Ramos (cell line): ENCODE data around the gene SOX6.
"Not testable (repeated sequence)": the region's sequence is repeated elsewhere in the genome, so short reads cannot be mapped to it uniquely, and the experiment has no call there.

Experiments used
- in situ Hi-C: fragments of 300-500 bp; cut with MboI; formaldehyde crosslinking; loops from one replicate; pipeline ENCODE4 v1.14.3; 2022; ENCODE audit warnings: low sequenced_read_pairs; ENCODE audit not compliant: unreplicated experiment

SOX6 gene

DNA sequence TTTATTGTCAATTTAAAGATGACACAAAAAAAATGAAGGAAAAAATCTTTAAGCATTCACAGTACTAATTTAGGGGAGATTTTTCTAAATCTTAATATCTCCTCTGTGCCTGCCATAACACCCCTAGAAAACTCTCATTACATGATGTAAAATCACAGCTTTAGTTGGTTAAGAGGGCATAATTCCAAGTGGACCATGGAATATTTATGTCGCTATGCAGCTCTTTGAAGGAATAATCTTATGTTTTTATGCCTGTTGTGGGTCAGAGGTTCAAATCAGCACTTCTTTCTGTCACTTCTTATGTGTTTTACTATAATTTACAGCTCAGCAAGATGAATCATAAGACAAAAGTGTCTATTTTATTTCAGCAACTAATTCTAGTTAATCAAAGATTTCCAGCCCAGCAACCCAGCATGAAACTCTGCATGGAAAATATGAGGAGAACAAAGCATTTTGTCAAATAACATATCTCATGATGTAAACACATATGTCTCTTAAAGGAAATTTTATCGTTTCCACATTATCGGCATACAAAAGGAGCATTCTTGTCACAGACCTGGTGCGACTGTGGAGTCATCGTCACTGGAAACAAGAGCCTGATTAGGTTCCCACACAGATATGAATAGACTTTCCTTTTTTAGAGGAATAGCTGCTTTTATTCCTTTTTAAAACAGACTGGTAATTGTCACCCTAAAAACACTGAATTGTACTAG, 274.8 kb downstream of the SOX6 start:
- in situ Hi-C loops = no loop called here

GRCh38 chr11:16080688-16081381, 275.5 kb downstream of the SOX6 start:
- in situ Hi-C loops = no loop called here

DNA sequence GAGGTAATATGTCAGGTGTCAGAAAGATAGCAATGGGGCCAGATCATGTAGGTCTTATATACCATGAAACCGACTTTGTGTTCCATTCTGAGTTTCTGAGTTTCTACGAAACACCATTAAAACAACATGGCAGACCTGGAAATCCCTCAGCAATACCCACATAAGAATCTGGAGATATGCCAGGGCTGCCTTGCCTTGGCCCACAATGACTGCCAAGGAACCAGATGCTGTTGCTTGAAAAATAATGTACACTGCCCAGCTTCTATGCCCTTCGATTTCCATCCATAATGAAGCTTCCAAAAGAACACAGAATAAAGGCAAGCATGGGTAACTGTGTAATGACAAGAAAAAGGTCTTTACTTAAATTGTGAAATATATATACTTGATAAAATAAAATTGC, 277.4 kb downstream of the SOX6 start:
- in situ Hi-C loops = no loop called here

DNA sequence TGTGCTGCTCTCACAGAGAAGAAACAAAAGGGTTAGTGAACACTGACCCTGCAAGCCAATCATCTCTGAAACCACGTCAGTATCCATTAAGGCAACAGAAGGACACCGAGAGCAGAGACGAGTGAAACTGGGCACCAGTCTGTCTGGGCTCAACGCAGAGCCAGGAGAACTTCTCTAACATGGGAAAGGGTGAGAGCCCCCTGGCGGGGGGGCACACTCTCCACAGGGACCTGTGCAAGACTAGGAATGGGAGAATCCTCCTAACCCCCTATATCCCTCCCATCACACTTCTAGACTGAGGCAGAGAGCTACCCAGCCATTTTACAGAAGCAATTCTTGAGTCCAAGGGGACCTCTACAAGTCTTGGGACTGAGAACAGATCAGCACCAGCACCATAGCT, 285.8 kb downstream of the SOX6 start:
- in situ Hi-C loops = no loop called here

DNA sequence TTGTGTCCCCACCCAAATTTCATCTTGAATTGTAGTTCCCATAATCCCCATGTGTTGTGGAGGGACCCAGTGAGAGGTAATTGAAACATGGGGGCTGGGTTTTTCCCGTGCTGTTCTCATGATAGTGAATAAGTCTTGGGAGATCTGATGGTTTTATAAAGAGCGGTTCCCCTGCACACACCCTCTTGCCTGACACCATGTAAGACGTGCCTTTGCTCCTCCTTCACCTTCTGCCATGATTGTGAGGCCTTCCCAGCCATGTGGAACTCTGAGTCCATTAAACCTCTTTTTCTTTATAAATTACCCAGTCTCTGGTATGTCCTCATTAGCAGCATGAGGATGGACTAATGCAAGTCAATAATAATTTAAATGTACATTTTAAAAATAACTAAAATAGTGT, 289.1 kb downstream of the SOX6 start:
- in situ Hi-C loops = not testable (repeated sequence)

DNA sequence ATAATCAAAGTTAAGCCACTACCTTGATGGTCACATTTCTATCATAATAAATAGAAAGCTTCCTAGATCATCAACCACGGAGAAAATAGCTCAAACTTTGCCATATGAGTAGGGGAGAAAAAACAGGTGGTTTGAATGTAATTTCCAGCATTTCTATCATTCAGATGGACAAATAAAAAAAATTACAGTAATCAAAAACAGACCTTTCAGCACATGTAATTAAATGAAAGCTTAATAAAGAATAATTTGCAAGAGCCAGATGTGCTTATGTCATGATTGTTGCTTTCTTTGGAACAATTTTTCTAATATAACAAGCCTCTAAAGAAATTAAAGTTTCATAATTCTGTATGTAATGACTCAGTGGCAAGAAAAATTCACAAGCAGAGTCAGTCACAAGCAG, 297.0 kb downstream of the SOX6 start:
- in situ Hi-C loops = no loop called here

DNA sequence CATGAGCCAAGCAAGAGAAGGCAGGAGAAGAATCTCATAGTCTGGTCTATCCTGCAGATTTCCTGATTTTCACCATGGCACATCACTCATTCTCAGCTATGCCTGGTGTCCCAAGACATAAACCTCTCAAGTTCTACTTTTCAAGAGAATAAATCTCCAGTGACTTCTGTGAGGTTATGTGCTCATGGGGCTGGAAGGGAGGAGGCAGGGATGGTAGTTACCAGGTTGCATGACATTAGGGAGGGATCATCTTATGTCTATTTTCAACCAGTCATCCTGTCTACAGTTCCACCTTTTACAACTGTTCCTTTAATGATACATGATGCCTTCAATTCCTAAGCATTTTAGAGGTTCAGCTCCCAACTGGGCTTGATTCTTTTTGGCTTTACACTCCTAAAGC, 297.7 kb downstream of the SOX6 start:
- in situ Hi-C loops = no loop called here

DNA sequence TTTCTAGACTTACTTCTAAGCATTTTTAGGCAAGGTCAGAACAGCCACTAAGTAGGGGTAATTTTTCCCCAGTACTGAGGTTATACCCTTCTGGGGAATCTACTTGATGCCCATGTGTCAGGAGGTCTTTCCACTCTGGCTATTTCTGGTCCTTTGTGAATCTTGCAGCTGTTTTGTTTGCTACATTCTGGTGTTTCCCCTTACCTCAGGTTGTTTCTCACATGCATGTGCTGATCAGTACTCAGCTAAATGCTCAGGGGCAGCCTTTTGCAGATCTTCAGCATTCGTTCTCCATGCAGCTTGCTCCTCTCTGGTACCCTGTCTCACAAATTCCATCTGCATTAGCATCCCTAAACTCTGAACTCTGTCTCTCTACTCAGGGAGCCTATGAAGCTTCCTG, 303.6 kb downstream of the SOX6 start:
- in situ Hi-C loops = no loop called here

- in situ Hi-C loops = no loop called here
Measured at GRCh38 chr11:16049611-16050010, 306.7 kb downstream of the SOX6 start.

DNA sequence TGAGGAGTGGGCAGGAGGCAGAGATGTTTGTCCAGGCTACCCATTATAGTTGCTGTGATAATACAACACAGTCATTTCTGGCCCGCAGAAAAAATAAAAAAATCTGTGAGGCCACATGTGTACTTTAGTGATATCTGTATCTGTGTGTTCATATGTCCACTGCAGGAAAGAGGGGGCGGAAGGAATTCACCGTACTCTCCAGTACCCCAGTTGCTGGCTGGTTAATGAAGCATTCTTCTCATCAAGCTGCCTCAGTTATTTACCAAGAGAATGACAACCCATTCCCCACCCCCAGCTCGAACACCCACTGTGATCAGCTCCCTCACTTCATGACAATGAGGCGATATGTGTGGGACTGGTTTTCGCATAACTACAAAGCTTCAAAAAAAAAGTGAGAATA, 309.3 kb downstream of the SOX6 start:
- in situ Hi-C loops = no loop called here

DNA sequence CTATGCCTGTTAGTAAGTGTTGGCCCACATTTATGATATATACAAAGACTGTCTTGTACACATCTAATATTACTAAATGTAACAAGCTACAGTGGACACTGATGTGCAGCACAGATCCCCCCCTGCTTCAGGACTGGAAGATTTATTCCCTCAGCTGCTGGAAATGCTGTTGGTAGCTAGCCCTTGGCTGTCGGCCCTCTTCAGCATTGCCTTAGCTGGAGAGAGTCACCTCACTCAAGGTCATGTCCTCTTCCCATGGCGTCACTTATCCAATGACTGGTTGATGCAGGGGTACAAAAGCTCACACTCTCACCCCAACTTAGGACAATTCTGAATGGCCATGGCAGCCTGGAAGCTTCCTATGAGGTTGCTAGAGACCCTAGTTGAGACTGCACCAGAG, 312.7 kb downstream of the SOX6 start:
- in situ Hi-C loops = no loop called here

- in situ Hi-C loops = no loop called here
Measured at GRCh38 chr11:16041207-16041606, 315.1 kb downstream of the SOX6 start.

GRCh38 chr11:16040151-16040550, 316.2 kb downstream of the SOX6 start:
- in situ Hi-C loops = no loop called here

DNA sequence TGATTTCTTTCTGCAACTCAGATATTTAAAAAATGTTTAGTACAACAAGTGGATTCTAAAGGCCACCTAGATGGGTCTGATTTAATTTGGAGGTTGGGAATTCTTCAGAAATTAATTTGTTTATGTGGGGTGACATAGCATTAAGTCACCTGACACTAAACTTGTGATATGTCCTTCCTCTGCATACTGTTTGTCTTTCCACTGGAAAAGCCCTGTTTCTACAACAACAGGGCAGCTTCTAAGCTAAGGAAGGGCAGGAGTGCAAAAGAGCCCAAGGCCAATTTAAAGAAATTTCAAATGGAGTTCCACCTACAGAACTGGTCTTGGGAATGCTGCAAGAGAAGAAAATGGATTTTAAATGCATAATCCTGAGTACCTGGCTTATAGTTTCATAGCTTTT, 319.2 kb downstream of the SOX6 start:
- in situ Hi-C loops = no loop called here

GRCh38 chr11:16036218-16036617, 320.1 kb downstream of the SOX6 start:
- in situ Hi-C loops = no loop called here

- in situ Hi-C loops = no loop called here
Measured at GRCh38 chr11:16034074-16034473, 322.3 kb downstream of the SOX6 start.

DNA sequence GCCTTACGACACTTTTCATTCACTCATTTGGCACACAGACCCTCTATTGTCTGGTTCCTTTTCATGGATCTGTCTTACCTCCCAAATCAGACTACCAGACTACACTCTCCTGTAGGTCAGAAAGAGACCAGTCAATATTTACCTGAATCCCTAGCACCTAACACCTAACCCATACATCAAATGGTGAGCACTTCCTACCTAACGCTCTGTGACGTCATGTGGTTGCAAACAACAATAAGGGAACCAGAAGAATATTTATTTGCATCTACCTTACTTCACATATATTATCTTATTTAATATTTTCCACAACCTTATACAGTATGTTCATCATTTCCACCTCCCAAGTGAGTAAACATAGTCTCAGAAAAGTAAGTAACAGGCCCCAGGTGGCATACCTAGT, 323.4 kb downstream of the SOX6 start:
- in situ Hi-C loops = no loop called here

- in situ Hi-C loops = no loop called here
Measured at GRCh38 chr11:16031210-16031609, 325.1 kb downstream of the SOX6 start.

GRCh38 chr11:16030664-16031063, 325.7 kb downstream of the SOX6 start:
- in situ Hi-C loops = no loop called here

- in situ Hi-C loops = not testable (repeated sequence)
Measured at GRCh38 chr11:16029151-16029550, 327.2 kb downstream of the SOX6 start.

DNA sequence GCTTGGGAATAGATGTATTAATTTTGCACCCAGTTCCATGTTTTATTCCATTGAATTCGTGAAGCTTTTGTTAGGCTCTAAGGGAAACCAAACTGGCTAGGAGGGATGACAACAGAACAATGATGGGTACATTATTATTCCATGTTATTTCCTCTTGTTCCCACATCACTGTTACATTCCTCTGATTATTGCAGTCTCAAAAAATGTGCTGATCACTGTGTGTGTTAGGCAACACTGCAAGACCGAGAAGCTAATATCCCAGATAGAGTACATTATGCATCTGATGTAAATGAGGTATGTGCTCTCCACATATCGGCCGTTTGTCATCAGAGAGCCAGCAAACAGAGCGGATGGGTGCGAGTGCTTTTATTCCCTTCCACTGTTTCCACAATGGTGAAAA, 327.9 kb downstream of the SOX6 start:
- in situ Hi-C loops = no loop called here

DNA sequence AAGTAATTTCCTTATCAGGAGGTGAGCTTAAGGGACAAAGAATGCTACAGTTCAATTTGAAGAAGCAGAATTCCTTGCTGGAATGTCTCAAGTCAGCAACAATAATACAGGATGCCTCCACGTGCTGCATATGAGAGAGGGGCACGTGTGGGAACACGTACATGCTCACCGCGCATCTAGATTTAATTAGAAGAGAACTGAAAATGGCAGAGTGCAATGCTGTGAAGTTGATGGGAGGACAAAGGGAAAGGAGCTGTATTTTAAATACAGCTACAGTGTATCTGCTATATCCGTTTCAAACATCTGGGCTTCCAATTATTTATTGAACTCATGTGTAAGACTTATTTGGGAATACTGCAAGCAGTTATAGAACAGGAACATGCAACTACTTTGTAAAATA, 328.7 kb downstream of the SOX6 start:
- in situ Hi-C loops = no loop called here
